Endothelial cell of umbilical vein (primary cell): ENCODE results near the gene ZNF354C. TPM values are rescaled to one million over a fixed set of nuclear protein-coding genes. Genes with fewer than 3 reads are reported as not detected.

Source experiments
- BruUV-seq: library from RNA; stranded (reverse); fragments of 400-500 nt; replicated peaks from 2 replicates; lab custom pipeline; 2021; lab: Mats Ljungman, UMichigan
- CTCF ChIA-PET: fragments of 300-600, 350-600 bp; sonication (Branson Sonifier 250); formaldehyde crosslinking; loops from one replicate; lab custom pipeline; 2021; ENCODE audit warnings: antibody characterized with exemption, inconsistent platforms; lab: Charles Lee
- POLR2A ChIA-PET: fragments of 300-600, 350-600 bp; sonication (Branson Sonifier 250); formaldehyde crosslinking; loops from one replicate; lab custom pipeline; 2021; ENCODE audit warnings: antibody characterized with exemption, inconsistent platforms; lab: Charles Lee
- DNase-seq: peaks from one replicate; pipeline ENCODE4 v3.0.0-alpha.2; 2011; ENCODE audit warnings: low read depth, low spot score
- FAIRE-seq: peaks from 2 replicates; lab custom pipeline; 2011; peaks lifted over from hg19 to GRCh38; lab: Jason Lieb, UNC
- H2AFZ ChIP-seq: 2 replicates; pipeline ENCODE4 v1.6.0; 2012; ENCODE audit warnings: low read depth, low read length, control low read depth, inconsistent platforms
- H3K27ac ChIP-seq: 2 replicates; pipeline ENCODE4 v1.5.1; 2011; ENCODE audit warnings: low read depth, mild to moderate bottlenecking, control low read depth, low read length, moderate library complexity; ENCODE audit not compliant: insufficient read depth
- H3K27me3 ChIP-seq, 2 experiments: 2 replicates each; pipeline versions ENCODE4 v1.6.0 to v1.6.1; 2011; ENCODE audit warnings: low read length in 2 of 2, mixed read lengths in 1 of 2; ENCODE audit not compliant: control insufficient read depth in 2 of 2, insufficient read depth in 2 of 2
- H3K36me3 ChIP-seq, 2 experiments: 2 replicates in 1 of 2; 3 replicates in 1 of 2; pipeline ENCODE4 v1.5.1; 2011; ENCODE audit warnings: low read length in 2 of 2, mild to moderate bottlenecking in 1 of 2, moderate library complexity in 1 of 2; ENCODE audit not compliant: control insufficient read depth in 2 of 2, insufficient read depth in 2 of 2; ENCODE audit errors: extremely low read depth in 1 of 2
- H3K4me1 ChIP-seq: 3 replicates; pipeline ENCODE4 v1.5.1; 2011; ENCODE audit warnings: mild to moderate bottlenecking, low read length; ENCODE audit not compliant: control insufficient read depth, insufficient read depth; ENCODE audit errors: extremely low read depth
- H3K4me2 ChIP-seq: 2 replicates; pipeline ENCODE4 v1.6.1; 2011; ENCODE audit warnings: low read length, control low read depth, mixed read lengths; ENCODE audit not compliant: insufficient read depth
- H3K4me3 ChIP-seq, 3 experiments: fragments of 200-600 bp in 1 of 3; sonication (generic), shearing (Covaris generic) in 1 of 3; replicated peaks in 1 of 3; 2 replicates each; pipeline ENCODE4 v1.5.1; 2011 to 2016; ENCODE audit warnings: control low read depth in 3 of 3, low read length in 3 of 3, mild to moderate bottlenecking in 2 of 3, inconsistent platforms in 1 of 3, low read depth in 1 of 3, moderate library complexity in 1 of 3; ENCODE audit not compliant: insufficient read depth in 1 of 3
- H3K79me2 ChIP-seq: 2 replicates; pipeline ENCODE4 v1.6.0; 2012; ENCODE audit warnings: low read length, inconsistent platforms; ENCODE audit not compliant: control insufficient read depth, insufficient read depth
- H3K9ac ChIP-seq: replicated peaks from 2 replicates; pipeline ENCODE3; 2011; ENCODE audit warnings: low read length, control low read depth; ENCODE audit not compliant: insufficient read depth; ENCODE audit errors: extremely low read depth
- H3K9me1 ChIP-seq: replicated peaks from 3 replicates; pipeline ENCODE4 v1.6.0; 2011; ENCODE audit warnings: mild to moderate bottlenecking, low read length; ENCODE audit not compliant: control insufficient read depth, insufficient read depth; ENCODE audit errors: extremely low read depth
- H3K9me3 ChIP-seq: replicated peaks from 2 replicates; pipeline ENCODE4 v1.5.1; 2012; ENCODE audit warnings: low read length, inconsistent platforms; ENCODE audit not compliant: control insufficient read depth, insufficient read depth
- H4K20me1 ChIP-seq: replicated peaks from 2 replicates; pipeline ENCODE3; 2011; ENCODE audit warnings: mild to moderate bottlenecking, low read length; ENCODE audit not compliant: control insufficient read depth, insufficient read depth; ENCODE audit errors: extremely low read depth
- CTCF ChIP-seq, 2 donors: IDR thresholded peaks; 1 replicate in 1 of 2; 2 replicates in 1 of 2; pipeline ENCODE4 v1.5.1; 2011; ENCODE audit warnings: low read length in 2 of 2, mild to moderate bottlenecking in 2 of 2, moderate library complexity in 2 of 2, control low read depth in 1 of 2, inconsistent platforms in 1 of 2, low read depth in 1 of 2; ENCODE audit not compliant: insufficient read depth in 1 of 2; ENCODE audit errors: extremely low read depth in 1 of 2
- GATA2 ChIP-seq: IDR thresholded peaks from 2 replicates; pipeline ENCODE4 v1.7.0; 2011; ENCODE audit warnings: low read depth, mild to moderate bottlenecking, moderate library complexity, mixed read lengths, low read length; ENCODE audit not compliant: insufficient read length, insufficient read depth
- JUN ChIP-seq: IDR thresholded peaks from 2 replicates; pipeline ENCODE4 v1.6.1; 2011; ENCODE audit warnings: borderline replicate concordance, low read depth; ENCODE audit not compliant: insufficient read length, insufficient read depth
- POLR2AphosphoS5 ChIP-seq: IDR thresholded peaks from 2 replicates; pipeline ENCODE4 v1.6.1; 2012; ENCODE audit warnings: low read depth, mild to moderate bottlenecking, control low read depth, low read length, moderate library complexity; ENCODE audit not compliant: insufficient read depth
- dilution Hi-C: fragments of 300-500 bp; cut with MboI; formaldehyde crosslinking; loops from one replicate; pipeline ENCODE4 v1.15.0; 2019; ENCODE audit warnings: low sequenced_read_pairs; ENCODE audit not compliant: extremely low pct_ligation_motif_present
- intact Hi-C: fragments of 100-400 bp; cut with micrococcal nuclease; formaldehyde crosslinking; loops from one replicate; pipeline ENCODE4 v1.10.0; 2022
- polyA plus RNA-seq, 4 experiments: library from polyadenylated mRNA; depleted of rRNA in 3 of 4; stranded (reverse) in 3 of 4; unstranded in 1 of 4; fragments of >200 nt; gene quantifications; 2 replicates each; pipeline versions ENCODE4 v1.2.1 to v1.2.3, GENCODE V29; 2011 to 2012; ENCODE audit warnings: missing spikeins in 1 of 4
- total RNA-seq: library from RNA; stranded (reverse); gene quantifications from 2 replicates; pipeline ENCODE4 v1.2.3, GENCODE V29; 2021

The ZNF354C gene
- total and polyA plus RNA-seq, 2 donors (not counting 3 experiments of a cell fraction or from before 2014, with no cell fraction given): 1.5 to 4.7 TPM

GRCh38 chr5:179023528-179024189, 36.5 kb upstream of the ZNF354C start, which contains the start of gene ZNF879:
Gene ZNF879, plus strand, starts transcription at chr5:179023804. Its CDS starts 1,201 bp downstream, at chr5:179025005.
- Histone ChIP-seq H3K4me1 (peaks cover 9% of the 10 kb centered on the region), H3K36me3 (peaks cover 0 to 17% of the 10 kb centered on the region in 2 experiments), H3K9ac (peak within 1 kb of the TSS; percentile 61), H2AFZ (peak within 1 kb of the TSS; percentile 50), H3K27me3 (no peaks in the 10 kb centered on the region), H3K27ac (peak within 1 kb of the TSS; percentile 25), H3K79me2 (no peaks in the 10 kb centered on the region), H3K9me1 (no peaks in the 10 kb centered on the region), H3K4me3 (peak within 1 kb of the TSS; percentile 72 to 80 (median 77)), H4K20me1 (no peaks in the 10 kb centered on the region), H3K4me2 (peak within 1 kb of the TSS; percentile 87), H3K9me3 (no peaks in the 10 kb centered on the region)
- ChIA-PET CTCF (interaction anchor here (0.9 to 2.5 kb wide), 2 partner anchors 37 to 293 kb away, joined by 3 to 8 read pairs; partner anchors contain the start of genes ZNF354A and ZNF354C), POLR2A (no interaction called here)
- no peak for TF ChIP-seq JUN
- peak; percentile 68 for TF ChIP-seq POLR2AphosphoS5
- no peak for TF ChIP-seq GATA2
- TF ChIP-seq CTCF (IDR thresholded peaks at IDR 0.05; ENCODE audit: extremely low read depth in 1 of 2, insufficient read depth in 1 of 2, low read depth in 1 of 2, low read length in 2 of 2): no peak
- DNase-seq (peak; percentile 96), FAIRE-seq (peak; percentile 90)
- no TSS peak for BruUV-seq
- intact Hi-C loops: loop anchor here (1.0 to 10.0 kb wide), 6 partner anchors 37 to 527 kb away; partner anchors contain the start of genes CLK4, RUFY1, ZNF354A and ZNF354B
- dilution Hi-C loops: no loop called here
